Measurements from ENCODE around the gene CREB1. TPM values are rescaled to one million over a fixed set of nuclear protein-coding genes. Genes with fewer than 3 reads are reported as not detected.

Gene CREB1
- total and polyA plus RNA-seq, 12 donors = 3.2 to 77.8 (median 41.3) TPM

GRCh38 chr2:207614824-207615223, 85.1 kb downstream of the CREB1 start:
- DNase-seq = no peak
- Histone ChIP-seq H3K36me3 (replicated peaks in 1 of 2) (no peaks in the 10 kb centered on the region), H3K9me3 (replicated peaks in 1 of 3) (no peaks in the 10 kb centered on the region), H3K27me3 (no peaks in the 10 kb centered on the region), H3K27ac (no peak overlapping the region), H3K4me1 (replicated peaks in 1 of 2) (peaks cover 0 to 11% of the 10 kb centered on the region in 2 donors), H3K4me3 (no peak overlapping the region)
- 87 to 100% (median 91%) methylated on average over 2 of the region's 2 CpGs for WGBS, 4 donors
- TF ChIP-seq POLR2A (IDR thresholded peaks at IDR 0.05) (no peak), CTCF (IDR thresholded peaks at IDR 0.05) (no peak)
- intact Hi-C loops (cut with DNase I) = no loop called here

- intact Hi-C loops (cut with DNase I) = no loop called here
- no peaks in the 10 kb centered on the region for H3K36me3 ChIP-seq (replicated peaks in 1 of 2)
- no peaks in the 10 kb centered on the region for H3K27me3 ChIP-seq
- no peak for DNase-seq
- H3K4me1 ChIP-seq (replicated peaks in 1 of 2) = peaks cover 0 to 11% of the 10 kb centered on the region in 2 donors
- TF ChIP-seq CTCF (IDR thresholded peaks at IDR 0.05) (no peak), POLR2A (IDR thresholded peaks at IDR 0.05) (no peak)
- peak overlapping the region in 2 of 5 donors; percentile 15 to 49 for H3K27ac ChIP-seq
- no peak overlapping the region for H3K4me3 ChIP-seq
- WGBS, 4 donors = 67 to 84% (median 73%) methylated on average over 4 of the region's 4 CpGs
- H3K9me3 ChIP-seq (replicated peaks in 1 of 3) = no peaks in the 10 kb centered on the region
Measured at GRCh38 chr2:207616185-207616584, 86.4 kb downstream of the CREB1 start.

GRCh38 chr2:207617011-207617671, 87.4 kb downstream of the CREB1 start:
- H3K36me3 ChIP-seq (replicated peaks in 1 of 2) = no peaks in the 10 kb centered on the region
- DNase-seq = no peak
- H3K27ac ChIP-seq = peak overlapping the region in 2 of 5 donors; percentile 18 to 49
- no peaks in the 10 kb centered on the region for H3K9me3 ChIP-seq (replicated peaks in 1 of 3)
- WGBS, 4 donors = 57 to 67% (median 65%) methylated on average over 6 of the region's 6 CpGs
- no peaks in the 10 kb centered on the region for H3K27me3 ChIP-seq
- TF ChIP-seq CTCF (IDR thresholded peaks at IDR 0.05) (no peak), POLR2A (IDR thresholded peaks at IDR 0.05) (no peak)
- intact Hi-C loops (cut with DNase I) = no loop called here
- no peak overlapping the region for H3K4me3 ChIP-seq
- H3K4me1 ChIP-seq (replicated peaks in 1 of 2) = peaks cover 0 to 11% of the 10 kb centered on the region in 2 donors

- 52 to 73% (median 64%) methylated on average over 4 of the region's 4 CpGs for WGBS, 4 donors
- Histone ChIP-seq H3K4me1 (replicated peaks in 1 of 2) (peaks cover 0 to 20% of the 10 kb centered on the region in 2 donors), H3K27me3 (no peaks in the 10 kb centered on the region), H3K36me3 (replicated peaks in 1 of 2) (no peaks in the 10 kb centered on the region), H3K27ac (no peak overlapping the region), H3K4me3 (no peak overlapping the region), H3K9me3 (replicated peaks in 1 of 3) (no peaks in the 10 kb centered on the region)
- DNase-seq = no peak
- intact Hi-C loops (cut with DNase I) = loop anchor here (10.0 kb wide), 3 partner anchors 85 to 115 kb away; partner anchors contain the start of gene CREB1 (in 1 of the 2)
- TF ChIP-seq CTCF (IDR thresholded peaks at IDR 0.05) = no peak
- no peak for TF ChIP-seq POLR2A (IDR thresholded peaks at IDR 0.05)
Measured at GRCh38 chr2:207619764-207620203, 90.0 kb downstream of the CREB1 start.

Measured in adrenal gland (tissue), 12 donors.